Right ventricle myocardium superior (tissue), 1 donor: Measurements from ENCODE around the gene MARCHF9. TPM values are rescaled to one million over a fixed set of nuclear protein-coding genes. Genes with fewer than 3 reads are reported as not detected.
A peak's percentile ranks its signal among the peaks of the same experiment; 100 is the strongest.
"Not testable (repeated sequence)": the region's sequence is repeated elsewhere in the genome, so short reads cannot be mapped to it uniquely, and the experiment has no call there.

Experiments used
- ATAC-seq: fragments of 200-7000 bp; cut with Tn5 transposase; one replicate; pipeline ENCODE4 v1.9.1; 2020; ENCODE audit warnings: mild to moderate bottlenecking; ENCODE audit not compliant: poor library complexity
- DNase-seq: peaks from one replicate; pipeline ENCODE4 v3.0.0-alpha.2; 2020
- intact Hi-C: fragments of 100-400 bp; cut with DNase I; formaldehyde crosslinking; loops from one replicate; pipeline ENCODE4 v1.11.2; 2022
- total RNA-seq: library from RNA; stranded (reverse); fragmentation: NEBNext Ultra II Directional; extraction: Animal tissue kit (Norgen Biotek cat#: 25700); gene quantifications from one replicate; pipeline ENCODE4 v1.2.1, GENCODE V29; 2021
- donor health status: DM: no; HTN: yes; CAD: no; lungs with severe emphysema.

Gene MARCHF9
- total RNA-seq, 1 donor from 2014 or later = 12.2 TPM

DNA sequence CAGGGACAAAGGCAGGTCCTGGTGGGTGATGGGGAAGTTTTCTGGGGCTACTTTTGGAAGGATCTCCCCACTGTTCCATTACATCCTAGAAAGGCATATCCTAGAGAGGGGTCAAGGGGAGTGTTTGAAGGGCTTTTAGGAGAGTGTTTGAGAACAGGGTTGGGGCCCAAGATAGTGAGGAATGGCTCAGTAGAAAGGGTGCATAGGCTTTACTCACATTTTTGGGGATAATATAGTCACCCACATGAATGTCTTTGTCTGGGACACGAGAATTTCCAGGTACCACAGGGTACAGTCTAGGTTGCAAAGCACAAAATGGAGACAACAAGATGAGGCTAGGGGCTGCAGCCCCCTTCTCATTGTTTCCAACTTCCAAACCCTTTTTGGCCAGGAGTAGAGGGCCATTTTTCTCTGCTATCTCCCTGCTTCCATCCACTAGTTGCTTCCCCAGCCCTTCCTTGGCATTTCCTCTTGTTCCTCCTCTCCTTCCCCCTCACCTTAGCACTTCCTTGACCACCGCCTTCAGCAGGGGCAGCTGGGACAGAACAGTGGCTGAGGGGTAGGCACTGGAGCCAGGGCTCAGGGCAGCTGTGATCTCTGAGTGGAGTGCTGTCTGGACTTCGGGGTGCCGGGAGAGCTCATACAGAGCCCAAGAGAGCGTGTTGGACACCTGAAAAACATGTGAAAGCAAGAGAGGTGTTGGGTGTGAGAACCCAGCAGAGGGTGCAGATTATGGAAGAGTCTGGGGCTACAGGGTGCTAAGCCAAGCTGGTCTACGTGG lies 9.2 kb downstream of the MARCHF9 start:
- ATAC-seq (no peak), DNase-seq (no peak)
- intact Hi-C loops = no loop called here

DNA sequence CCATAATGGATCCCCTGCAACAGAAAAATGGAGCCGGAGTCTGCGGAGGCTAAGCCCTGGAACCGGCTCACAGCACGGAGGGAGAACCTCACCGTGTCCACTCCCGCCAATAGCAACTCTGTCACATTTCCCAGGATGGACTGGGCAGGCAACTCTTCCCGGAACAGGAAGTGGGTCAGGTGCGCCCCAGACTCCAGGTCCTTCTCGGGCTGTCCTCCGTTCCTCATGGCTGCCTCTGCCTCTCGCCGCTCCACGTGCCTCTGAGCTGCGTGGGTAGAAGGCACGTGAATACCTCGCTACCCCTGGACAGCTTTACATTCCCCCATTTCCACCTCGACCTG lies 9.7 kb downstream of the MARCHF9 start:
- DNase-seq = no peak
- intact Hi-C loops = no loop called here
- ATAC-seq = no peak

DNA sequence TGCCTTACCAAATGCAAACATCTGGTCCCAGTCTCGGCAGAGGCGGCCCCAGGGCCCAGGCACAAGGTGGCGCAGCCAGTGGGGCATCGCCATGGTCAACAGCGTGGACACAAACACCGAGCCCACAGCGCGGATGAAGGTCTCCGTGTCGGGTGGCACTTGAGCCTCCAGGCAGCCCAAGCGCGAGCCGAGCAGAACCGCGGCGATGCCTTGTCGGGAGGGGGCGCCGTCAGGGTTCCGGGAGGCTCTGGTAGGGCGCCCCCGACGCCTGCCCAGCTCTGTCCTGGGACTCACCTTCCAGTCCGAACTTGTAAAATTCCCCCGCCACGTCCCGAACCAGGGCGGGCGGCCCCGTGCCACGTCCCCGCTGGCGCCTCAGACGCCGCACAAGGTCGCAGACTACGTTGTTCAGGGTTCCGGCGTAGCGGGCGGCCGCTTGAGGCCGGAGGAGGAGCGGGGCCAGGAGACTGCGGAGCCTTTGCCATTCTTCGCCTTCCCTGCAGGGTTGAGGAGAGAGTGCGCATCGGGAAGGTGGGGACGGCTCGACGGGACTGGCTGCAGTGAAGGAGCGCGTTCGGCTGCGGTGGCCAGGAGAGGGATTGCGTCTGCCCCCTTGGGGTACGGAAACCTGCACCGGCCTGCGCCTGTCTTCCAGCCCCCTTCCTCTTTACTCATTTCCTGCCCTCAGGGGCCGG lies 10.2 kb downstream of the MARCHF9 start:
- DNase-seq (no peak), ATAC-seq (peak; percentile 48)
- intact Hi-C loops = no loop called here

DNA sequence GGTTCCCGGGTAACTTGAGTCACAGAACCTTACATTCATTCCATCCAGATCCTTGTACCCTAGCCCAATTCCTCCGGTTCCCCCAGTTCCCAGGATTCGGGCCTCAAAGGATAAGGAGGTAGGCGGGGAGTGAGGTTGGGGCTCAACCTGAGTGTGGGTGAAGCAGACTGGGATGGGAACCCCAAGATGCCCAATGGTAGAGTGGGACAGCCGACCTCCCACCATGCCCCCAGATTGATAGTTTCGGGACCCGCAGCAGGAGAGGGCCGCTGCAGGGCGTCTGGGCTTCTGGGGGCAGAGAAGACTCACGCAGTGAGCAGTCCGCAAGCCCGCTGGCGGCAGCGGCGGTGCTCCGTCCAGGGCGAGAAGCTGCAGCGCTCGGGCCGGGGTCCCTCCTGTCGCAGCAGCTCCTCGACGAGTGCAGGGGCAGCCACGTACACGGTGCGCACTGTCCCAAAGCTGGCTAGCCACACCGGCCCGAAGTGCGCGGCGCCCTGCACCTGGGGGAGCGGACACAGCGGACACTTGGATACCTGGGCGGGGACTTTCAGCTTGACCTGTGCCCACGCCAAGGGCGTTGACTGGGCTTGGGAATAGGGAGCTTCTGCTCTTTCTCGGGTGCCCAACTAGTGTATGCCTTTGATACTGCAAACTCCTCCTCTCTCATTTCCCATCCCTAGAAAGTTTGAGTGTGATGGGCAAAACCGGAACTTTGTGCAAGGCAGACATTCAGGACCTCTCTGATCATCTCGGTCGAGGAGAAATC lies 11.0 kb downstream of the MARCHF9 start:
- ATAC-seq (peak; percentile 23), DNase-seq (no peak)
- intact Hi-C loops = no loop called here

DNA sequence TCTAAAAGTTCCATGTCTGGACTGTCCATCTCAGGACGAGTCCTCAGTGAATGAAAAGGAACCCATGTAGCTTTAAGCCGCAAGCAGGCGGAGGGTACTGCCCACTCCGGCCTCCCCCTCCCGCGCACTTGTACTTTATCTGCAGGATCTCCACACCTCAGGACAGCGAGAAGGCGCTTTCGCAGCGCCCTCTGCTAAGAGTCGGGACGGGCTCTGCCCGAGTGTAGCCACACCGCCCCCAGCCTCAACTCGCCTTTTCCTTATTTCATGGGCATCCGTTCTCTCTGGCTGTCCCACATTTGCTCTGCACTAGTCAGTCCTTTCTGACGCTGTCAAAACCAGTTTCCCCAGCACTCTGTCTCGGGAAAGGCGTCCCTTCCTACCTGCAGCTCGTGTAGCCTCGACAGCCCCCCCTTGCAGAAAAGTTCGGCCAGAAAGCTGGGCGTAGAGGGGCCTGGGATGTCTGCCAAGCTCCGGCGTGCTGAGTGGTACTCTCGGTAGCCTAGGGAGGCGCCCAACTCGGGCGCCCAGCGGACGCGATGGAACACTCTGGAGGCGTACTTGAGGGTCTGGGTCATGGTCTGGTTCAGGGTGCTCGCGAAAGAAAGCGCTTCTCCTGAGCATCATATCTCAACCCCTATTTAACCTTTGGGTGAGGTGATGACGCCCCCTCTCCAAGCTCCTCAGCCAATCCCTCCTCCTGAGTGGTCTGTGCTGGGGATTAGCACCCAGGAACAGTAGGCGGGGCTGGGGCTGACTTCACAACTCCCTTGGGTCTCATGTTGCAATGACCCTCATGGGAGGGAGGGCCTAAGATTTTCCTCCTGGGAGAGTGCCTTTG lies 11.8 kb downstream of the MARCHF9 start, which contains the start of gene CYP27B1:
Gene CYP27B1 (minus strand): TSS at position 615 of the 841 bp plus-strand sequence. CDS start 37 bp downstream, at position 578.
- DNase-seq (no peak), ATAC-seq (peak; percentile 7)
- intact Hi-C loops = no loop called here

DNA sequence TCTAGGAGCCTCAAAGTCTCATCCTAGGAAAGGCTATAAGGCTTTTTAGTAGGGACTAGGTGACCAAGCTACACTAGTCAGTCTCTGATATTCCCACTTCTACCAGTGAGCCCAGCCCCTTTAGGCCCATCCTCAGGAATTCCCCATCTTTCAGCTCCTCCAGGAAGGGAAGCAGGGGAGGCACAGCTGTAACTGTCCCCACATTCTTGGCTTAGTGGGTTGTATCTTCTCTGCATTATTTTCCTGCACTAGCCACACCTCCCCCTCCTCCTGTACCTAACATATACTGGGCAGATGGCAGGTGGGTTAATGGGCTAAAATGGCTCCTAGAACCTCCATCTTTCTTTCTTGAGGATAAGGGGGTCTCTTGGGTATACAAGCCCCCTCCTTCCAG lies 12.4 kb downstream of the MARCHF9 start:
- DNase-seq (no peak), ATAC-seq (no peak)
- intact Hi-C loops = no loop called here

DNA sequence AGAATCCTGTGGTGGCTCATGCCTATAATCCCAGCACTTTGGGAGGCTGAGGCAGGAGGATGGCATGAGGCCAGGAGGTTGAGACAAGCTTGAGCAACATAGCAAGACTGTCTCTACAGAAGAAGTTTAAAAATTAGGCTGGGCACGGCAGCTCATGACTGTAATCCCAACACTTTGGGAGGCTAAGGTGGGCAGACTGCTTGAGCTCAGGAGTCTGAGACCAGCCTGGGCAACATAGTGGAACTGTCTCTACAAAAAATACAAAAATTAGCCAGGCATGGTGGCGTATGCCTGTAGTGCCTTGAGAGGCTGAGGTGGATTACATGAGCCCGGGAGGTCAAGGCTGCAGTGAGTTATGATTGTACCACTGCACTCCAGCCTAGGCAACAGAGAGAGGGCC lies 13.0 kb downstream of the MARCHF9 start:
- intact Hi-C loops = no loop called here
- ATAC-seq (no peak), DNase-seq (no peak)

DNA sequence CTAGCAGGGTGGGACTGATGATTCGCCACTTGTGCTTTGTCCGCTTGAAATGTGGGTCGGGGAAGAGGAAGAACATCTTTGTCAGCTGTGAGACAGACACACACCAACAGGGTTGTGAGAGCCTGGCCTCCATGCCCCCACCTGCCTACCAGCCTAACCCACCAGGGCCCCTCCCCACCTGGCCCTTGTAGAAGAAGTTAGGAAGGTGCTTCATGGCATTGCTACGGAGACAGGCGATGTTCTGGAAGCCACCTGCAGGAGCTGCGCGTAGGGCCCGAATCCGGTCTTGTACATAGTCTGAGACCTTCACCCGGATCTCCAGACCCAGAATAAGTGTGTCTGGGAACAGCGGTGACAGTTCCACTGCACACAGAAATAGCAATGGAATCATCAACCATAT lies 14.7 kb downstream of the MARCHF9 start:
- no peak for ATAC-seq
- intact Hi-C loops = no loop called here
- no peak for DNase-seq

DNA sequence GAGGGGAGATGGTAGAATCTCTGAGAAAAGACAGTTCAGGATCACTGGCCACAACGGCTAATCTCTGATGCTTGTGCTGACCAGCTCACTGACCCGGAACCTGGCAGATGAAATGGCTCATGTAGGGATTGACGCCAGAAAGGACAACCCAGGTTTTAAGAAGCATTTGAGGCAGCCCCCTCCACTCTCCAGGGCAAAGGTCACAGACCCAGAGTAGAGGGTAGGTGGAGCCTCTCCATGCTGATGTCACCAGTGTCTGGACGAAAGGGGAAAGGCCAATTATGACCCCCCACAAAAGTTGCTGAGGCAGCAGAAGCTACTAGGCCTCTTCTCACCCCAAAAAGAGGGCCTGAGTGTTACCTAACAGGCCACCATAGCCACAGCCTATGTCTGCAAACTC lies 15.8 kb downstream of the MARCHF9 start:
- no peak for DNase-seq
- ATAC-seq = no peak
- intact Hi-C loops = no loop called here

DNA sequence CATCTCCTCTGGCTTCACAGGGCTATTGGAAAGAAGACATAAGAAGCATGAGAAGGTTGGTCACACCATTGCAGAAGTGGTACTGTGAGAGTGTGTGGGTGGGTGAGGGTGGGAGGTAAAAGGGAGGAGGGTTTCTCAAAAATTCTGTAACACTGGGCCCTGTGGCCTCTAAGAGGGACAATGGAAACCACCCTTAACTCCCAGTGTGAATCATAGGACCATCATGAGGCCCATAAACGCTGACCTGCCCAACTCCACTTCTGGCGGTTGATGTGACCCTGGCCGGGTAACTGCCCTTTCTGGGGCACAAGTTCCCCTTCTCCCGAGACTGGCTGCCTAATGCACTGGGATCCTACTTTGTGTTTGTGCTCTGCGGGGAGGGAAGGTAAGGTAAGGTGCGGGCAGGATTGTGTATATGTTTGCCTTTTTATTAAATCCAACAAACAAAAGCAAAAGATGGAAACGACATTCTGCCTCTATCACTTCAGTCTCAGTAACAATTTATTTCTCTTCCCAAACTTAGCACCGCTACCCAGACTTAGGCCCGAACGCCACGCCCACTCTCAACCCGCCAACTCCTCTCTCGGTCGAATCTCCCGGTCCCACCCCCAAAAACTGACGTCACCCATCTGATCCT lies 16.5 kb downstream of the MARCHF9 start:
- intact Hi-C loops = no loop called here
- peak; percentile 93 for DNase-seq
- peak; percentile 78 for ATAC-seq

DNA sequence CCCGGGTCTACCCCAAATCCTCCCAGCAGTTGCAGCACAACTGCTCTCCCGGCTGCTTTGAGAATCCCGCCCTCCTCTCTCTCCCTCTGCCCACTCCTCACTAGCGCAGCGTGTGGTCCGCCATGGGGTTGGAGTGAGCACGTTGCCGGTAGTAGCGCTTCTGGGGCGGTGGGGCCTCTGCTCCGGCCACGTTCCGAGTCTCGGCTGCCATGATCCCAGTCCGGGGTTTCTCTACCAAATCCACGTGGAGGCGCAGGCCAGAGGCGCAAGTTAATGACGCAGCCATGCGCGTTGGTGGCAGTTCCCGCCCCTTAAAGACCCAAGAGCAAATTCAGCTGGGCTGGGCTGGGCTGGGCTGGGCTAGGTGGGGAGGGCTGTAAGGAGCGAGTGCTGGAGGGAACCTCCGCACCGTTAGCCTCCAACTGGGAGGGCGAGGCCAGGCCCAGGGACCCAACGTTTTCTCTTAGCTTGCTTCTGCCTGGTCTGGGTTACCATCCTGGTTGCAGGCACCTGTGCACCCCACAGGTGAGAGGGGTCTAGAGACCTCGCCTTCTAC lies 17.0 kb downstream of the MARCHF9 start, which contains the start of gene METTL1:
Gene METTL1 (minus strand): TSS at position 233 of the 556 bp plus-strand sequence. CDS start 22 bp downstream, at position 211.
- DNase-seq = peak; percentile 96
- intact Hi-C loops = no loop called here
- peak; percentile 98 for ATAC-seq

DNA sequence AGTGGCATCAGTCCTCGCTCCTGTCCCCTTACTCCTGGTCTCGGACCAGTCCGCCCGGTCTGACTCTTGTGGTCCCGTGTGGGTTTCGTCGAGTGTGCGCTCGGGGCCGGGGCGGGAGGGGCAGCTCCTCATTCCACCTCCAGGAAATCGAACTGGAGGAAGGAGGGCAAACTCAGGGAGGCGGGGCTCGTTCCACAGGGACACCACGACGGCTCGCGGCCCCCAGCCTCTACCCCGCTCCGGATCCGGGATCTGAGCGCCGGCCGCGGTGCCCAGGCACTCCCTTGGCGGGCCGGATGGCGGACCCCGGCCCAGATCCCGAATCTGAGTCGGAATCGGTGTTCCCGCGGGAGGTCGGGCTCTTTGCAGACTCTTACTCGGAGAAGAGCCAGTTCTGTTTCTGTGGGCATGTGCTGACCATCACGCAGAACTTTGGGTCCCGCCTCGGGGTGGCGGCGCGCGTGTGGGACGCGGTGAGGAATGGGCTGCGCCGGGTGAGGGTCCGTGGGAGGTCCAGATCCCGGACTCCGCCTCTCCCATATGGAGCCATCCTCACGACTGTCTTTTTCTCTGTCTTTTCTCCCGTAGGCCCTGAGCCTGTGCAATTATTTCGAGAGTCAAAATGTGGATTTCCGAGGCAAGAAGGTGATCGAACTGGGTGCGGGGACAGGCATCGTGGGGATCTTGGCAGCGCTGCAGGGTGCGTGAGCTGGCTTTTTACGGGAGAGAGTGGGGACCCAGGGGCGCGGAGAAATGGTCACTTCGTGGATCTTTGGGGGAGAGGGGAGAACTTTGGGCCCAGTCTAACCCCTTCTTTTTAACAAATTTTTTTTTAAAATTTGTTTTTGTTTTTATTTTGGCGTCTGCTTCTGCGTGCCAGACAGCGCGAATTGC lies 17.8 kb downstream of the MARCHF9 start, which contains the start of gene EEF1AKMT3:
Gene EEF1AKMT3 (plus strand): TSS at position 186 of the 894 bp plus-strand sequence. CDS start 111 bp downstream, at position 297.
- peak; percentile 77 for ATAC-seq
- intact Hi-C loops = no loop called here

DNA sequence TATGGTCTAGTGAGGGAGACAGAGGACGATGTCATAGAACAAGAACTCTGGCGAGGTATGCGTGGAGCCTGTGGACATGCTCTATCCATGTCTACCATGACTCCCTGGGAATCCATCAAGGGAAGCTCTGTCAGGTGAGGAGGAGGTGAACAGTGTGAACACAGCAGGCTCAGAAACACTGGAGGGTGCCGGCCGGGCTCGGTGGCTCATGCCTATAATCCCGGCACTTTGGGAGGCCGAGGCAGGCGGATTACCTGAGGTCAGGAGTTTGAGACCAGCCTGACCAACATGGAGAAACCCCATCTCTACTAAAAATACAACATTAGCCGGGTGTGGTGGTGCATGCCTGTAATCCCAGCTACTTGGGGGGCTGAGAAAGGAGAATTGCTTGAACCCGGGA lies 19.7 kb downstream of the MARCHF9 start:
- DNase-seq, intact Hi-C loops, ATAC-seq: not testable (repeated sequence)

More for the DNA sequence above, 17.8 kb downstream of the MARCHF9 start, which contains the start of gene EEF1AKMT3:
- peak; percentile 77 for DNase-seq

DNA sequence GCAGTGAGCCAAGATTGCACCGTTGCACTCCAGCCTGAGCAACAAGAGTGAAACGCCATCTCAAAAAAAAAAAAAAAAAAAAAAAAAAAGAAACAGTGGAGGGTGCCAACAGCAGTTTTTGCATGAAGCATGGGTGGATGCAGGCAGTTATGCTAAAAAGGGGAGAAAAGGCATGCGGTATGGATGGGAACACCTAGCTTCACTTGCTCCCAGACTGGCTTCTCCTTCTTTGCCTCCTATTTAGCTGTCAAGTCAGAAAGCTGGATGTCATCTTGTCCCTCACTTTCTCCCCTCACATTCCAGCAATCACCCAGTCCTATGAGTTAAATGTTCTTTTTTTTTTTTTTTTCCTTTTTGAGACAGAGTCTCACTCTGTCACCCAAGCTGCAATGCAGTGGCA lies 20.1 kb downstream of the MARCHF9 start:
- ATAC-seq (no peak), DNase-seq (no peak)
- intact Hi-C loops = no loop called here

DNA sequence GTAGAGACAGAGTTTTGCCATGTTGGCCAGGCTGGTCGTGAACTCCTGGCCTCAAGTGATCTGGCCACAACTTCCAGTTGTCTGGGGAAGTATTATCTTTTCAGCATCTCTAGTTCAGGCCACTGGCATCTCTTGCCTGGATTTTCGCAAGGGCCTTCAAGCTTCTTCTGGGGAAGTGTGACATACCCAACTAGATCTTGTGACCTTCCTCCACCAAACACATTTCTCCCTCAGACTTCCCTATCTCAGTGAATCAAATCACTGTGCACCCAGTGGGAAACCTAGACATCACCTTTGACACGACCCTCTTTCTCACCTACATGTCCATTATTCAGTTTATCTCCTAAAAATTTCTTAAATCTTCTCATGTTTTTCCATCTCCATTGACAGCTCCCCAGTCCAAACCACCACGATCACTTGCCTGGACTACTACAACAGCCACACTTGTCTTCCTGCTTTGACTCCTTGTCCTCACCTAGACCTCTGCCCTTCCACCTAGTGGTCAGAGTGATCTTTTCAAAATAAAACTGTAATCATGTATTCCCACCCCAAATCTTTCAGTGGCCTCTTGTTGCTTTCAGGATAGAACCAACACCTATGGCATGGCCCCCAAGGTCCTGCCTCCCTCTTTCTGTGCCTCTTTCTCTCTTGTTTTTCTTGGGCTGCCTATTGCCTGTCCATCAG lies 20.8 kb downstream of the MARCHF9 start:
- ATAC-seq (no peak), DNase-seq (no peak)
- intact Hi-C loops = no loop called here

DNA sequence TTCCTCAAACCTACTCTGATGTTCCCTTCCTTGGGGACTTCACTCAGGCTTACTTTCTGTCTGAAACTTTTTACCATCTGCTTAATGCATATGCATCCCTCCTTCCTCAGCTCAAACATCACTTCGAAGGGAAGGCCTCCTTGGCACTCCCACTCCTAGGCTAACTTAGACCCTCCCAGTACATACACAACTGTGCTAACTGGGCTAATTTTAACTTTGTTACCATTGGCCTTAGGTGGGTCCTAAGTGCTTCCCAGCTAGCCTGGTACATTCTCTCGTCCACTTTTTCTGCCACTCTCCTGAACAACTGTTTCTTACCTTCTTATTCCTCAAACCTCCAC lies 21.3 kb downstream of the MARCHF9 start:
- ATAC-seq (no peak), DNase-seq (no peak)
- intact Hi-C loops = no loop called here
